GM18517 (cell line): ENCODE results near the gene DUSP1.

Experiments
- ATAC-seq: cut with Tn5 transposase; IDR thresholded peaks from one replicate; pipeline ENCODE4 v1.9.1; 2021; ENCODE audit warnings: mild to moderate bottlenecking, moderate library complexity; ENCODE audit not compliant: unreplicated experiment

DUSP1 gene

GRCh38 chr5:172782169-172783039, 11.4 kb upstream of the DUSP1 start:
- no peak for ATAC-seq

- ATAC-seq, result no peak
Measured at GRCh38 chr5:172779691-172780341, 8.8 kb upstream of the DUSP1 start.

GRCh38 chr5:172777881-172778814, 7.2 kb upstream of the DUSP1 start:
- ATAC-seq, result peak; percentile 33

DNA sequence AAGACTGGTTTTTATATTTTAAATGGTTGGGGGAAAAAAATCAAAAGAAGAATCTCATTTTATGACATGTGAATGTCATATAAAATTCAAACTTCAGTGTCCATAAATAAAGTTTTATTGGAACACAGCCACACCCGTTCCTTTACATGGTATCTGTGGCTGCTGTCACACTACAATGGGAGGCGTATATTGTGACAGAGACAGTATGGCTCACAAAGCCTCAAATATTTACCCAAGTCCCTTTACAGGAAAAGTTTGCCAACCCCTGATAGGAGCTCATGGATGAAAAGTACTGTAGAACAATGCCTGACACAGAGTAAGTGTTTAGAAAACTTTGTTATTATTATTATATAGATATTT, 5.2 kb upstream of the DUSP1 start:
- no peak for ATAC-seq

- ATAC-seq, result no peak
Measured at GRCh38 chr5:172775326-172776234, 4.6 kb upstream of the DUSP1 start.

GRCh38 chr5:172774561-172775315, 3.7 kb upstream of the DUSP1 start:
- ATAC-seq, result no peak

DNA sequence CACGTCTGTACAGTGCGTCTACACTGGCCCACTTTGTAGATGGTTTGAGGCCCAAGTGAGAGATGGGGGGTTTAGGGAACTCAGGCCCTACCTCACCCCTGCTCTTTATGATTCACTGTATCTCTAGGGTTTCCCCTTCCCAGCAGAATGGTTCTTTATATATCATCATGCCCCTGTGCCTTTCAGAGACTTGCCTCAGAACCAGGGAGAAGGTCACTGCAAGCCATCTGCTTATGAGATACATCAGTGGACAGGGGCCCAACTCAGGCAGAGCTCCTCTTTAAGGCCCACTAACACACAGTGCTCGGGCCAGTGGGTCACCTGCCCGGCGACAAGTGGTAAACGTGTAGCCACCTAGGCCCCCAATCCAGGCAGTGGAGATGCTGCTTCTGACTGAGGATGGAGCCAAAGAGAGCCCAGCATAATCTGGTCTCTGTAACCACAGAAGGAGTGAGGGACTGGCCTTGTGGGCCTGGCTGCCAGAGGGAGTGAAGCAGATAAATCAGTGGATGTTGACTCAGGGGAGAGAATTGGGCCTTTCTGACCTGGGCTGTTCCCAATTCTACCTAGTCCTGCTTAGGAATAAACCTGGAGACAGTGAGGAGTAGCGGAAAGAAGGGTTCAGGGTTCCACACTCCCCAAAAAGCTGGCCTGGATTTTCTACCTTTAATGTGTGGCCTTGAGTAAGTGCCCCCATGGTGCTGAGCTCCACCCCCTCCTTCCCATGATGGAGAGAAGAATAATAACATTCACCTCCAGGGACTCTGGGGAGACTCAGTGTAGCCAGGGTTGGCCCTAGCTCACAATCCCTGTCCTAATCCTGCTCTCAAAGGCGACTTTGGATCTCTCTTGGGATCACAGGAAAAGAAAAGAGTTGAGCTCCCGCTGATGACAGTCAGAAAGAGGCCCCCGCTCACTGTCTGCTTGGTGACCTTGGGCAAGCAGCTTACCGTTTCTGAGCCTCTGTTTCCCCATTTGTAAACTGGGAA, 2.8 kb upstream of the DUSP1 start:
- ATAC-seq, result no peak

GRCh38 chr5:172772112-172772906, 1.3 kb upstream of the DUSP1 start:
- ATAC-seq, result peak; percentile 41

DNA sequence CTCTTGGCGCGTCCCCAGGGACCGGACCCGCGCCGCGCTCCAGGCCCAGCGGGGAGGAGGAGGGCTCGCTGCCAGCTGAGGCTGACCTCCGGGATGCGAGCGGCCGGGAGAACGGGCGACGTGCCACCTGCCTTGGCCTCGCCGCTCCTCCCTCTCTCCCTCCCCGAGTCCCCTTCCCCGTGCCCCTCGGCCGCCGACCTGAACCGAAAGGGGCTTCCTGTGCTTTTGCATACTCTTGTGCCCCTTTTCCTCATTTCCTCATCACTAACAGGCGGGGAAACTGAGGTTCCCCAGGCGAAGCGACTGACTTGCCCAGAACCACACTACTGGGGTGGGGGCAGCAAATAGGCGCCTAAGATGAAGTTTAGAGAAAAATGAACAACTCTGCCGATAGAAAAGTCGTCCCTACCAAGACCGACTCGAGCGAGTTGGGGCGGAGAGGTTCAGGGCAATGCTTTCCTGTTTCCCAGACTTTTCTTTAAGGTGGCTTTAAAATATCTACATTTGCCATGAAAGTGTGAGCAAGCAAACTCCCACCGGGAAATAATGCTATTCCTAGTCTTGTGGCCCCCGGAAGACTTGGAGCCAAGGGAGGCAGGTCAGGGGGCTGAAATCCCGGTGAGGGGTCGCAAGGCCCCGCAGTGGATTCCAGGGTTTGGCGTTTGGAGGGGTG, 580 bp upstream of the DUSP1 start:
- ATAC-seq, result no peak

DNA sequence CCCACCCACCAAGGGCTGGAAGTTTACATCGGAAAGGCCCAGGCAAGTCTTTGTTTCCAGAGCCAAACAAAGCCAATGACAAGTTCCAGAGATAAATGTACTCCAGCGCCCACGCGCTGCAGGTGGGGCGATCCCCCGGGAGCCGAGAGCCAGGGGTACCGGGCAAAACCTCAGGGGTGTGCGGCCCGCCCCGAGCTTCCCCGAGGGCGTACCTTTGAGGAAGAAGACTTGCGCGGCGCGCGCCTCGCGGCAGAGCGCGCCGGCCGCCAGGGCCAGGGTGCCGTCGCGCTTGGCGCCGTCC, 671 bp downstream of the DUSP1 start:
- ATAC-seq, result peak; percentile 15

DNA sequence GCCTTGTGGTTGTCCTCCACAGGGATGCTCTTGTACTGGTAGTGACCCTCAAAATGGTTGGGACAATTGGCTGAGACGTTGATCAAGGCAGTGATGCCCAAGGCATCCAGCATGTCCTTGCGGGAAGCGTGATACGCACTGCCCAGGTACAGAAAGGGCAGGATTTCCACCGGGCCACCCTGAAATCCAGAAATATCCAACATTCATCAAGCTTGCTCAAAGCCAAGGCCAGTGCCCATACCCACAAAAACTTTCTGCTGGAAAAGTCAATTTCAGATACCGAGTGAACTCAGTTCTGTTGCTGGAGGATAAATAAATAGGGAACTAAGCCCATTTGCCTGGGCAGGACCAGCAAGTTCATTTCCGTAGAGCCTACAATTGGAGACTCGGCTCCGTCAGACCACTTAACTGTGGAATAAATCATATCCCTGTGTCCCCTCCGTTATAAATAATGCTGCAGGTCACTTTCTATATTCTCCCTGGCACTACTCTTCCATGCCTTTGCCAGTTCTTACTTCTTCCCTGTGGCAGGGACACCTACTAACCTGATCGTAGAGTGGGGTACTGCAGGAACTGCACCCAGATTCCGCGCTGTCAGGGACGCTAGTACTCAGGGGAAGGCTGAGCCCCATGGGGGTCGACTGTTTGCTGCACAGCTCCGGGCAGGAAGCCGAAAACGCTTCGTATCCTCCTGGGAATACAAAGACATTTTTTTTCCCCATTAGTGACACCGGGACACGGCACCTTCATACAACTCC, 1.2 kb downstream of the DUSP1 start:
- no peak for ATAC-seq

DNA sequence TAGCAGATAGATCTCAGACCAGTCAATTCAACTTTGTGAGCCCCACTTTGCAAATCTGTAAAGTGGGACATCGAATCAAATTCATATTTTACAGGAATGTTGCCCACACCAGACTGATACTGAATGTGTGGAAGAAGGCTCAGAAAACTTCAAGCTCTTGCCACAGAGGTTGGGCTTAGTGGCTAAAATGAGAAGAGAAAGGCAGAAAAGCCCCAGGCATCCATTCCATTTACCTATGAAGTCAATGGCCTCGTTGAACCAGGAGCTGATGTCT, 1.7 kb downstream of the DUSP1 start:
- ATAC-seq, result no peak

GRCh38 chr5:172768573-172769341, 2.2 kb downstream of the DUSP1 start:
- ATAC-seq, result no peak

GRCh38 chr5:172768098-172768572, 2.9 kb downstream of the DUSP1 start:
- ATAC-seq, result no peak

DNA sequence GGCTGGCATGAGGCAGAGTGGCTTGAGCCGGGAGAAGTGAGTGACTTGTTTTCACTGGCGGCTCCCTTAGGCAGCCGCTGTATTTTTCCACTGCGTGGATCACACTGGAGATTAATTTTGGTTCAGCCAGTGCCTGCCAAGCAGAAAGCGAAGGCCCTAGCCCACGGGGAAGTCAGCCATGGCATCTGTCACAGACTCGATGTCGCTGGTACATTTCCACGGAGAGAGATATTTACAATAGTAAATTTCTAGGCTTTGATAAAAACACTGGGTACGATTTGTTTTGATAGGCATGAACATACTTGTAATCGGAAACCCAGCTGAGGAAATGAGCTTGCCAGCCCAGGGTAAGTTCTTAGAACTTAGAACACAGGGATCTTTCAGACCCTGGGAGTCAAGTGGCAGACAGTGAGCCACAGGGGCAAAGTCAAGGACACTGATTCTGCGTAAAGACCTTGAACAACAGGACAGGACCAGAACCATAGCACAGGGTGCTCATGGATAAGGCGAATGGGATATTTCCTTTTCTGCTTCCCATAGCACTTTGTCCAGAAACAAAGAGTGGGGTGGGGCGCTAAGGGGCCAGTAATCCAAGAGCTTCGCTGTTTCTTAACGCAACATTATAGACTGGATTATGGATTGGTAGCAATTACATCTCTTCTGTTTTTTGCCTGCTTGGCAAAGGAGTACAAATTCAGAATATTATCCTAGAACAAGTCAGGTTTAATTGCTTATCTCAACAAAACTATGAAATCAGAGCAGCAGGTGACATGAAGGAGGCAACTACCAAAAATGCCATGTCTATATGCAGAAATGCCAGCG, 4.5 kb downstream of the DUSP1 start:
- no peak for ATAC-seq
